GM19397 (cell line): ENCODE results near the gene ELMO2.
A peak's percentile ranks its signal among the peaks of the same experiment; 100 is the strongest.

Source experiments
- ATAC-seq: cut with Tn5 transposase; IDR thresholded peaks from one replicate; pipeline ENCODE4 v1.9.1; 2021; ENCODE audit warnings: mild to moderate bottlenecking, moderate library complexity; ENCODE audit not compliant: unreplicated experiment

The ELMO2 gene

GRCh38 chr20:46406200-46406985, at the start of gene ELMO2:
TSS of gene ELMO2 (minus strand) at chr20:46406615. CDS start at chr20:46394482, 12,133 bp downstream.
- peak; percentile 84 for ATAC-seq

GRCh38 chr20:46455729-46456128, 49.3 kb upstream of the ELMO2 start:
- ATAC-seq, result no peak

GRCh38 chr20:46446851-46447250, 40.4 kb upstream of the ELMO2 start:
- ATAC-seq, result no peak

- ATAC-seq, result no peak
Measured at GRCh38 chr20:46439837-46440236, 33.4 kb upstream of the ELMO2 start.

GRCh38 chr20:46438156-46438750, 31.8 kb upstream of the ELMO2 start:
- no peak for ATAC-seq

GRCh38 chr20:46435146-46435545, 28.7 kb upstream of the ELMO2 start:
- no peak for ATAC-seq

GRCh38 chr20:46434597-46434996, 28.2 kb upstream of the ELMO2 start:
- ATAC-seq, result no peak

- ATAC-seq, result no peak
Measured at GRCh38 chr20:46433051-46433450, 26.6 kb upstream of the ELMO2 start.

- ATAC-seq, result no peak
Measured at GRCh38 chr20:46430921-46431712, 24.7 kb upstream of the ELMO2 start.

GRCh38 chr20:46427384-46427783, 21.0 kb upstream of the ELMO2 start:
- no peak for ATAC-seq

- no peak for ATAC-seq
Measured at GRCh38 chr20:46423882-46424482, 17.6 kb upstream of the ELMO2 start.

- no peak for ATAC-seq
Measured at GRCh38 chr20:46423342-46423741, 16.9 kb upstream of the ELMO2 start.

GRCh38 chr20:46420878-46421277, 14.5 kb upstream of the ELMO2 start:
- ATAC-seq, result no peak

GRCh38 chr20:46419882-46420281, 13.5 kb upstream of the ELMO2 start:
- no peak for ATAC-seq

- ATAC-seq, result no peak
Measured at GRCh38 chr20:46416839-46417238, 10.4 kb upstream of the ELMO2 start.

GRCh38 chr20:46416421-46416820, 10.0 kb upstream of the ELMO2 start:
- no peak for ATAC-seq

GRCh38 chr20:46415773-46416172, 9.4 kb upstream of the ELMO2 start:
- ATAC-seq, result no peak

- ATAC-seq, result no peak
Measured at GRCh38 chr20:46414608-46415007, 8.2 kb upstream of the ELMO2 start.

- no peak for ATAC-seq
Measured at GRCh38 chr20:46411637-46412036, 5.2 kb upstream of the ELMO2 start.

- ATAC-seq, result no peak
Measured at GRCh38 chr20:46408281-46408731, 1.9 kb upstream of the ELMO2 start.

- ATAC-seq, result no peak
Measured at GRCh38 chr20:46407671-46407996, 1.2 kb upstream of the ELMO2 start.
